B cell (primary cell): ENCODE data around the gene PLA2G6. TPM values are rescaled to one million over a fixed set of nuclear protein-coding genes. Genes with fewer than 3 reads are reported as not detected.

Source experiments
- ATAC-seq: fragments of 200-7000 bp; cut with Tn5 transposase; one replicate; pipeline ENCODE4 v1.10.0; 2021; ENCODE audit warnings: low read depth, mild to moderate bottlenecking, moderate number of reproducible peaks, moderate library complexity
- CTCF ChIA-PET: fragments of 350-600 bp; sonication (Branson Sonifier 250); formaldehyde crosslinking; loops from one replicate; lab custom pipeline; 2021; ENCODE audit warnings: antibody characterized with exemption, inconsistent platforms; lab: Charles Lee
- POLR2A ChIA-PET: fragments of 350-600 bp; sonication (Branson Sonifier 250); formaldehyde crosslinking; loops from one replicate; lab custom pipeline; 2021; ENCODE audit warnings: antibody characterized with exemption; lab: Charles Lee
- DNase-seq: peaks from one replicate; pipeline ENCODE4 v3.0.0; 2013
- H2AFZ ChIP-seq: 2 replicates; pipeline ENCODE4 v1.6.1; 2012; ENCODE audit warnings: mild to moderate bottlenecking, low read depth, low read length; ENCODE audit not compliant: insufficient read depth, poor library complexity, severe bottlenecking
- H3K27ac ChIP-seq, 2 donors: 1 replicate in 1 of 2; 2 replicates in 1 of 2; pipeline ENCODE4 v1.5.1; 2012 to 2013; ENCODE audit warnings: low read length in 2 of 2, mild to moderate bottlenecking in 2 of 2, moderate library complexity in 1 of 2
- H3K27me3 ChIP-seq, 4 experiments: fragments of 200-600 bp in 1 of 4; sonication (generic) in 1 of 4; replicated peaks in 1 of 4; 1 replicate in 2 of 4; 2 replicates in 2 of 4; pipeline versions ENCODE4 v1.6.1 to v1.7.0; 2013 to 2016; ENCODE audit warnings: low read length in 3 of 4, mild to moderate bottlenecking in 2 of 4, mixed read lengths in 1 of 4, moderate library complexity in 1 of 4; ENCODE audit not compliant: insufficient read depth in 4 of 4, control insufficient read depth in 3 of 4; ENCODE audit errors: control extremely low read depth in 1 of 4
- H3K36me3 ChIP-seq, 2 experiments: replicated peaks in 1 of 2; 1 replicate in 1 of 2; 2 replicates in 1 of 2; pipeline versions ENCODE4 v1.6.1 to v1.7.1; 2013; ENCODE audit warnings: low read length in 1 of 2; ENCODE audit not compliant: insufficient read depth in 2 of 2, control insufficient read depth in 1 of 2; ENCODE audit errors: control extremely low read depth in 1 of 2, extremely low read depth in 1 of 2
- H3K4me1 ChIP-seq, 2 donors: fragments of 200-600 bp in 1 of 2; sonication (generic) in 1 of 2; 1 replicate in 1 of 2; 2 replicates in 1 of 2; pipeline versions ENCODE4 v1.5.1 to v1.6.1; 2013 to 2017; ENCODE audit warnings: low read length in 2 of 2; ENCODE audit not compliant: control insufficient read depth in 2 of 2, insufficient read depth in 2 of 2
- H3K4me2 ChIP-seq: replicated peaks from 2 replicates; pipeline ENCODE3; 2012; ENCODE audit warnings: mild to moderate bottlenecking, low read depth, low read length; ENCODE audit not compliant: poor library complexity, severe bottlenecking
- H3K4me3 ChIP-seq, 5 experiments: fragments of 200-600 bp in 1 of 5; sonication (generic) in 1 of 5; 1 replicate in 3 of 5; 2 replicates in 2 of 5; pipeline versions ENCODE4 v1.5.1 to v1.7.0; 2011 to 2016; ENCODE audit warnings: low read length in 4 of 5, mild to moderate bottlenecking in 4 of 5, low read depth in 2 of 5, control low read depth in 1 of 5, moderate library complexity in 1 of 5; ENCODE audit not compliant: insufficient read depth in 1 of 5; ENCODE audit errors: control extremely low read depth in 1 of 5, extremely low read depth in 1 of 5
- H3K79me2 ChIP-seq: fragments of 200-600 bp; sonication (generic); one replicate; pipeline ENCODE4 v1.6.0; 2016; ENCODE audit warnings: low read length; ENCODE audit not compliant: control insufficient read depth, insufficient read depth
- H3K9ac ChIP-seq: fragments of 200-600 bp; sonication (generic); 2 replicates; pipeline ENCODE4 v1.6.1; 2017; ENCODE audit warnings: mild to moderate bottlenecking, low read length, moderate library complexity
- H3K9me3 ChIP-seq, 3 donors: one replicate each; pipeline versions ENCODE4 v1.6.1 to v1.7.1; 2013; ENCODE audit warnings: low read length in 2 of 3; ENCODE audit not compliant: control insufficient read depth in 2 of 3, insufficient read depth in 1 of 3; ENCODE audit errors: control extremely low read depth in 1 of 3
- H4K20me1 ChIP-seq: 2 replicates; pipeline ENCODE4 v1.6.0; 2012; ENCODE audit warnings: mild to moderate bottlenecking, low read length; ENCODE audit not compliant: insufficient read depth, control insufficient read depth, poor library complexity, severe bottlenecking
- H3K27ac Mint-ChIP-seq: one replicate; pipeline ENCODE4 v1.8.0; 2021; ENCODE audit warnings: mixed read lengths
- H3K27me3 Mint-ChIP-seq: one replicate; pipeline ENCODE4 v1.8.0; 2021; ENCODE audit warnings: mixed read lengths
- H3K4me1 Mint-ChIP-seq: one replicate; pipeline ENCODE4 v1.8.0; 2021; ENCODE audit warnings: mixed read lengths
- H3K4me3 Mint-ChIP-seq: one replicate; pipeline ENCODE4 v1.8.0; 2021; ENCODE audit warnings: mixed read lengths
- H3K9me3 Mint-ChIP-seq: one replicate; pipeline ENCODE4 v1.8.0; 2022; ENCODE audit warnings: mixed read lengths; ENCODE audit not compliant: insufficient read depth
- CTCF ChIP-seq: fragments of 200-600 bp; IDR thresholded peaks from one replicate; pipeline ENCODE4 v1.8.0; 2022; ENCODE audit warnings: antibody characterized with exemption, mild to moderate bottlenecking
- EZH2 ChIP-seq: IDR thresholded peaks from 2 replicates; pipeline ENCODE4 v1.6.1; 2012; ENCODE audit warnings: borderline replicate concordance, low read depth, mild to moderate bottlenecking, moderate library complexity, low read length; ENCODE audit not compliant: insufficient read depth, poor library complexity, severe bottlenecking
- whole genome bisulfite sequencing: methylation state at CpG from one replicate; pipeline ENCODE4 v1.1.5; 2013; ENCODE audit warnings: missing lambda C conversion rate; ENCODE audit not compliant: insufficient coverage; 5-methylcytosine and 5-hydroxymethylcytosine counted together
- intact Hi-C: fragments of 100-400 bp; cut with micrococcal nuclease; formaldehyde crosslinking; loops from one replicate; pipeline ENCODE4 v1.10.0; 2022
- polyA plus RNA-seq: library from polyadenylated mRNA; depleted of rRNA; stranded (reverse); fragments of >200 nt; gene quantifications from 2 replicates; pipeline ENCODE4 v1.2.3, GENCODE V29; 2012
- total RNA-seq, 2 donors: library from RNA; stranded (reverse); fragments of 120-200 nt in 1 of 2; gene quantifications; 1 replicate in 1 of 2; 2 replicates in 1 of 2; pipeline versions ENCODE4 v1.2.3 to v1.2.4, GENCODE V29; 2013 to 2022

Gene PLA2G6
- total and polyA plus RNA-seq, 2 donors (not counting 1 experiment from before 2014, with no cell fraction given): 125 to 148 TPM

GRCh38 chr22:38131399-38131798 is 50.2 kb downstream of the PLA2G6 start:
- H3K4me1 ChIP-seq: no peaks in the 10 kb centered on the region
- WGBS: 97% methylated on average over 2 of the region's 2 CpGs
- no peak overlapping the region for H3K27ac ChIP-seq
- Mint-ChIP-seq H3K4me1 (no peaks in the 10 kb centered on the region), H3K4me3 (no peak overlapping the region), H3K27ac (no peak overlapping the region), H3K27me3 (no peaks in the 10 kb centered on the region), H3K9me3 (no peaks in the 10 kb centered on the region)
- CTCF ChIA-PET: no interaction called here
- H2AFZ ChIP-seq: no peak overlapping the region
- H3K4me3 ChIP-seq: no peak overlapping the region
- peaks cover 0 to 39% of the 10 kb centered on the region in 2 experiments for H3K36me3 ChIP-seq
- no peak for DNase-seq
- no peaks in the 10 kb centered on the region for H3K9me3 ChIP-seq
- TF ChIP-seq EZH2: no peak
- no peak overlapping the region for H3K9ac ChIP-seq
- H4K20me1 ChIP-seq: no peaks in the 10 kb centered on the region
- no peak overlapping the region for H3K4me2 ChIP-seq
- H3K27me3 ChIP-seq: no peaks in the 10 kb centered on the region
- no peak for ATAC-seq
- intact Hi-C loops: no loop called here
- POLR2A ChIA-PET: no interaction called here
- no peaks in the 10 kb centered on the region for H3K79me2 ChIP-seq

GRCh38 chr22:38129856-38130255 is 51.8 kb downstream of the PLA2G6 start:
- TF ChIP-seq EZH2 (no peak), CTCF (no peak)
- no peak overlapping the region for H2AFZ ChIP-seq
- no peaks in the 10 kb centered on the region for H3K27me3 Mint-ChIP-seq
- H3K27ac ChIP-seq: no peak overlapping the region
- no peaks in the 10 kb centered on the region for H3K4me1 Mint-ChIP-seq
- CTCF ChIA-PET: no interaction called here
- H4K20me1 ChIP-seq: no peaks in the 10 kb centered on the region
- no peaks in the 10 kb centered on the region for H3K4me1 ChIP-seq
- 96% methylated on average over 8 of the region's 9 CpGs for WGBS
- no peaks in the 10 kb centered on the region for H3K27me3 ChIP-seq
- POLR2A ChIA-PET: no interaction called here
- no peaks in the 10 kb centered on the region for H3K9me3 Mint-ChIP-seq
- H3K36me3 ChIP-seq: peaks cover 0 to 33% of the 10 kb centered on the region in 2 experiments
- no peak for DNase-seq
- no peak overlapping the region for H3K4me2 ChIP-seq
- H3K79me2 ChIP-seq: no peaks in the 10 kb centered on the region
- intact Hi-C loops: no loop called here
- H3K27ac Mint-ChIP-seq: no peak overlapping the region
- H3K9me3 ChIP-seq: no peaks in the 10 kb centered on the region
- ATAC-seq: no peak
- no peak overlapping the region for H3K4me3 ChIP-seq
- no peak overlapping the region for H3K4me3 Mint-ChIP-seq
- H3K9ac ChIP-seq: no peak overlapping the region
